Measurements from ENCODE around the gene LRATD1. TPM values are rescaled to one million over a fixed set of nuclear protein-coding genes. Genes with fewer than 3 reads are reported as not detected.

Gene LRATD1
- polyA plus RNA-seq, 1 donor from 2014 or later: 81.4 TPM

DNA sequence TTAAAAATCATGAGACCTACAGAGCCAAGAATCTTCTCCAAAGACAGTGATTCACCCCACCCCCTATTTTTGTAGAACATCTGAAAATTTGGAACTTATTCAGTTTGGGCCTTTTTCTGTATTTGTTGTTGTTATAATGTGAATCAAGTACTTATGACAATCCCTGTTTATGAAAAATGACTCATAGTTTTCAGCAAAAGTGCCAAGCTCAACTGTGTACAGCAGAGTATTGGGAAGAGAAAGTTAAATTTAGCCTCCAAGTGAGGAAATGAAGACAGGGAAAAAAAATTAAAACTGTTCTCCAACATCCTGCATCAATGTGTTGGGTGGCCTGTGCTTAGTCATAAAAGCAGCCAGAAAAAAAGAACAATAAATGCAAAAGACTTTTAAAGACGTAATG is 46.2 kb downstream of the LRATD1 start:
- no peaks in the 10 kb centered on the region for H4K20me1 ChIP-seq (ENCODE audit: insufficient read depth)
- H3K4me2 ChIP-seq (ENCODE audit: low read length): no peak overlapping the region
- H3K27me3 ChIP-seq (ENCODE audit: insufficient read depth, low read depth, low read length): no peaks in the 10 kb centered on the region
- no peak overlapping the region for H3K27ac ChIP-seq (ENCODE audit: low read length)
- H3F3A ChIP-seq (ENCODE audit: insufficient read depth, low read length, poor library complexity, severe bottlenecking): peaks cover 5% of the 10 kb centered on the region
- H3K9me3 ChIP-seq (ENCODE audit: low read length): no peaks in the 10 kb centered on the region
- no peaks in the 10 kb centered on the region for H3K36me3 ChIP-seq (ENCODE audit: insufficient read depth, low read length)
- no peak overlapping the region for H3K4me3 ChIP-seq (ENCODE audit: low read length)
- no peaks in the 10 kb centered on the region for H3K9me2 ChIP-seq (ENCODE audit: insufficient read depth, low read length)
- H3K9ac ChIP-seq (ENCODE audit: low read length): no peak overlapping the region
- H3K79me2 ChIP-seq (replicated peaks; ENCODE audit: insufficient read depth, low read length): no peaks in the 10 kb centered on the region
- TF ChIP-seq SMC3 (conservative IDR thresholded peaks at IDR 0.05; ENCODE audit: poor library complexity) (no peak), MXI1 (conservative IDR thresholded peaks at IDR 0.05; ENCODE audit: poor library complexity, severe bottlenecking) (no peak), EP300 (conservative IDR thresholded peaks at IDR 0.05; ENCODE audit: poor library complexity, severe bottlenecking) (no peak), TAF1 (IDR thresholded peaks at IDR 0.05; ENCODE audit: low read depth) (no peak), POLR2AphosphoS5 (IDR thresholded peaks at IDR 0.05) (no peak), RAD21 (conservative IDR thresholded peaks at IDR 0.05) (no peak), EZH2 (IDR thresholded peaks at IDR 0.05; ENCODE audit: borderline replicate concordance, insufficient read depth, low read length, poor library complexity, severe bottlenecking) (no peak)
- TF ChIP-seq, protein P1, sequence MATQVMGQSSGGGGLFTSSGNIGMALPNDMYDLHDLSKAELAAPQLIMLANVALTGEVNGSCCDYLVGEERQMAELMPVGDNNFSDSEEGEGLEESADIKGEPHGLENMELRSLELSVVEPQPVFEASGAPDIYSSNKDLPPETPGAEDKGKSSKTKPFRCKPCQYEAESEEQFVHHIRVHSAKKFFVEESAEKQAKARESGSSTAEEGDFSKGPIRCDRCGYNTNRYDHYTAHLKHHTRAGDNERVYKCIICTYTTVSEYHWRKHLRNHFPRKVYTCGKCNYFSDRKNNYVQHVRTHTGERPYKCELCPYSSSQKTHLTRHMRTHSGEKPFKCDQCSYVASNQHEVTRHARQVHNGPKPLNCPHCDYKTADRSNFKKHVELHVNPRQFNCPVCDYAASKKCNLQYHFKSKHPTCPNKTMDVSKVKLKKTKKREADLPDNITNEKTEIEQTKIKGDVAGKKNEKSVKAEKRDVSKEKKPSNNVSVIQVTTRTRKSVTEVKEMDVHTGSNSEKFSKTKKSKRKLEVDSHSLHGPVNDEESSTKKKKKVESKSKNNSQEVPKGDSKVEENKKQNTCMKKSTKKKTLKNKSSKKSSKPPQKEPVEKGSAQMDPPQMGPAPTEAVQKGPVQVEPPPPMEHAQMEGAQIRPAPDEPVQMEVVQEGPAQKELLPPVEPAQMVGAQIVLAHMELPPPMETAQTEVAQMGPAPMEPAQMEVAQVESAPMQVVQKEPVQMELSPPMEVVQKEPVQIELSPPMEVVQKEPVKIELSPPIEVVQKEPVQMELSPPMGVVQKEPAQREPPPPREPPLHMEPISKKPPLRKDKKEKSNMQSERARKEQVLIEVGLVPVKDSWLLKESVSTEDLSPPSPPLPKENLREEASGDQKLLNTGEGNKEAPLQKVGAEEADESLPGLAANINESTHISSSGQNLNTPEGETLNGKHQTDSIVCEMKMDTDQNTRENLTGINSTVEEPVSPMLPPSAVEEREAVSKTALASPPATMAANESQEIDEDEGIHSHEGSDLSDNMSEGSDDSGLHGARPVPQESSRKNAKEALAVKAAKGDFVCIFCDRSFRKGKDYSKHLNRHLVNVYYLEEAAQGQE (IDR thresholded peaks at IDR 0.05; ENCODE audit: borderline replicate concordance): no peak
- TF ChIP-seq, protein P2, sequence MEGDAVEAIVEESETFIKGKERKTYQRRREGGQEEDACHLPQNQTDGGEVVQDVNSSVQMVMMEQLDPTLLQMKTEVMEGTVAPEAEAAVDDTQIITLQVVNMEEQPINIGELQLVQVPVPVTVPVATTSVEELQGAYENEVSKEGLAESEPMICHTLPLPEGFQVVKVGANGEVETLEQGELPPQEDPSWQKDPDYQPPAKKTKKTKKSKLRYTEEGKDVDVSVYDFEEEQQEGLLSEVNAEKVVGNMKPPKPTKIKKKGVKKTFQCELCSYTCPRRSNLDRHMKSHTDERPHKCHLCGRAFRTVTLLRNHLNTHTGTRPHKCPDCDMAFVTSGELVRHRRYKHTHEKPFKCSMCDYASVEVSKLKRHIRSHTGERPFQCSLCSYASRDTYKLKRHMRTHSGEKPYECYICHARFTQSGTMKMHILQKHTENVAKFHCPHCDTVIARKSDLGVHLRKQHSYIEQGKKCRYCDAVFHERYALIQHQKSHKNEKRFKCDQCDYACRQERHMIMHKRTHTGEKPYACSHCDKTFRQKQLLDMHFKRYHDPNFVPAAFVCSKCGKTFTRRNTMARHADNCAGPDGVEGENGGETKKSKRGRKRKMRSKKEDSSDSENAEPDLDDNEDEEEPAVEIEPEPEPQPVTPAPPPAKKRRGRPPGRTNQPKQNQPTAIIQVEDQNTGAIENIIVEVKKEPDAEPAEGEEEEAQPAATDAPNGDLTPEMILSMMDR (IDR thresholded peaks at IDR 0.05; ENCODE audit: poor library complexity, severe bottlenecking): no peak
- H2AFZ ChIP-seq (ENCODE audit: low read depth, low read length): no peak overlapping the region

DNA sequence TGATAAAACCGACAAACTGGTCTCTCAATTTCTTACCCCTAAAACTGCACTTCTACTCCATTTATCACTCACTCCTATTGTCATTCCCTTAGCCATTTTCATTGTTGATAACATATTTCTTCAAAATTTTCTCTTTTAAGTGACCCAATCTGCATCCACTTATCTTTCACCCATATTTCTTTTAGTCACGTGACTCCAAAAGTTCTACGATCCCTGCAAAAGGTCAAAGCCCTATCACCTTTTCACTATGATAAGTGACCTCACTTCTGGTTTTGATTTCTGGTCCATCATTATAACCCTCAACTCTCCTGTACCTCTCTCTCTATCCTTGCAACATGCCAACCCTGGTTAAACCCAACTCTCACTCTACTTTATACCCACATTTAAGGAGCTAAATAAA is 49.1 kb downstream of the LRATD1 start:
- H3K79me2 ChIP-seq (replicated peaks; ENCODE audit: insufficient read depth, low read length): no peaks in the 10 kb centered on the region

More for the DNA sequence above, 49.1 kb downstream of the LRATD1 start:
- no peaks in the 10 kb centered on the region for H3K9me2 ChIP-seq (ENCODE audit: insufficient read depth, low read length)
- no peaks in the 10 kb centered on the region for H3F3A ChIP-seq (ENCODE audit: insufficient read depth, low read length, poor library complexity, severe bottlenecking)
- H4K20me1 ChIP-seq (ENCODE audit: insufficient read depth): no peaks in the 10 kb centered on the region
- no peaks in the 10 kb centered on the region for H3K27me3 ChIP-seq (ENCODE audit: insufficient read depth, low read depth, low read length)
- no peaks in the 10 kb centered on the region for H3K9me3 ChIP-seq (ENCODE audit: low read length)
- H3K36me3 ChIP-seq (ENCODE audit: insufficient read depth, low read length): no peaks in the 10 kb centered on the region
- H3K4me3 ChIP-seq (ENCODE audit: low read length): no peak overlapping the region
- TF ChIP-seq, protein P1 (IDR thresholded peaks at IDR 0.05; ENCODE audit: borderline replicate concordance): no peak
- TF ChIP-seq RAD21 (conservative IDR thresholded peaks at IDR 0.05): no peak
- TF ChIP-seq POLR2AphosphoS5 (IDR thresholded peaks at IDR 0.05): no peak
- no peak for TF ChIP-seq EP300 (conservative IDR thresholded peaks at IDR 0.05; ENCODE audit: poor library complexity, severe bottlenecking)
- TF ChIP-seq SMC3 (conservative IDR thresholded peaks at IDR 0.05; ENCODE audit: poor library complexity): no peak
- TF ChIP-seq, protein P2 (IDR thresholded peaks at IDR 0.05; ENCODE audit: poor library complexity, severe bottlenecking): no peak
- no peak for TF ChIP-seq EZH2 (IDR thresholded peaks at IDR 0.05; ENCODE audit: borderline replicate concordance, insufficient read depth, low read length, poor library complexity, severe bottlenecking)
- no peak for TF ChIP-seq TAF1 (IDR thresholded peaks at IDR 0.05; ENCODE audit: low read depth)
- TF ChIP-seq MXI1 (conservative IDR thresholded peaks at IDR 0.05; ENCODE audit: poor library complexity, severe bottlenecking): no peak
- H3K9ac ChIP-seq (ENCODE audit: low read length): no peak overlapping the region
- no peak overlapping the region for H3K27ac ChIP-seq (ENCODE audit: low read length)
- H2AFZ ChIP-seq (ENCODE audit: low read depth, low read length): no peak overlapping the region
- no peak overlapping the region for H3K4me2 ChIP-seq (ENCODE audit: low read length)

Data from neural cell (in vitro differentiated cells).